Lower leg skin (tissue), 4 donors: ENCODE data around the gene RNF31. TPM values are rescaled to one million over a fixed set of nuclear protein-coding genes. Genes with fewer than 3 reads are reported as not detected.

Experiments used
- DNase-seq, 2 donors: peaks; one replicate each; pipeline ENCODE4 v3.0.0-alpha.2; 2019; ENCODE audit warnings: low spot score in 2 of 2
- H3K4me3 ChIP-seq: fragments of 200-600 bp; sonication (generic); 2 replicates; pipeline ENCODE4 v1.5.1; 2017; ENCODE audit warnings: mild to moderate bottlenecking, low read depth; ENCODE audit not compliant: poor library complexity, severe bottlenecking
- POLR2A ChIP-seq, 2 donors: fragments of 450-650 bp; IDR thresholded peaks; one replicate each; pipeline ENCODE4 v1.6.1; 2016 to 2017; ENCODE audit warnings: antibody characterized with exemption in 2 of 2, mild to moderate bottlenecking in 1 of 2, moderate library complexity in 1 of 2
- WGBS, 2 donors: methylation state at CpG; one replicate each; pipeline ENCODE4 v1.1.5; 2018; 5-methylcytosine and 5-hydroxymethylcytosine counted together
- intact Hi-C: fragments of 100-400 bp; cut with DNase I; formaldehyde crosslinking; loops from one replicate; pipeline ENCODE4 v1.15.0; 2023; ENCODE audit warnings: low total_unique reads
- total RNA-seq, 4 donors: library from RNA; depleted of rRNA; stranded (reverse); fragments of >200 nt; gene quantifications; one replicate each; pipeline ENCODE4 v1.1.0, GENCODE V29; 2016
- TF ChIP-seq, protein P1 (sequence below), 3 donors: fragments of 450-650 bp; IDR thresholded peaks; one replicate each; pipeline ENCODE4 v1.5.1; 2016; ENCODE audit warnings: antibody characterized with exemption in 3 of 3, mild to moderate bottlenecking in 3 of 3, moderate library complexity in 2 of 3

RNF31 gene
- total RNA-seq, 4 donors from 2014 or later: 53.1 to 98.6 (median 77.3) TPM

DNA sequence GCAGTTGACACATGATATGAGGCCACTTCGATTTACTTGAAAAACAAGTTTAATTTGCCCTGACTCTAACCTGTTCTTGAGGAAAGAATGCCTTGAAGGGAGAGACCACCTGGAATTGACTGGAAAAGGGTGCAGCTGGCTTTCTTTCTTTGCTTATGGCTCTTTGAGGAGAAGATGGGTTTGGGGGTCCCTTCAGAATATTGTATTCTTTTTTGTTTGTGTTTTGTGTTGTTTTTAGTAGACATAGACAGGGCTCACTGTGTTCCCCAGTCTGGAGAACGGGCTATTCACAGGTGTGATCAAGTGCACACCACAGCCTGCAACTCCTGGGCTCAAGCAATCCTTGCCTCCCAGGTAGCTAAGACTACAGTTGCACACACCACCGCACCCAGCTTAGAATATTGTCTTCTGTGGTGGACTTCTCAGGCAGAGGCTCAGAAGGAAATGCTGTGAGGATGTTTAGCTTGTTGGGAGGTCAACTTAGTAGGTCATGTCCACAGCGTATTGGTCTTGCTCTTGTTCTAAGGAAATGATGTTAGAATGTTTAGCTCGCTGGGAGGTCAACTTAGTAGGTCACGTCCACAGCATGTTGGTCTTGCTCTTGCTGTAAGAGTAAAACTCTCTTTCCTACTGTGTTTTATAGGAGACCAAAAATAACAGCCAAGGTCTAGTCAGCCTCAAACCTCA, 31.0 kb upstream of the RNF31 start:
- DNase-seq: no peak
- H3K4me3 ChIP-seq: no peak overlapping the region
- intact Hi-C loops: no loop called here
- WGBS, 2 donors: 81% methylated on average over 6 of the region's 6 CpGs
- no peak for TF ChIP-seq POLR2A (IDR thresholded peaks at IDR 0.05)
- TF ChIP-seq, protein P1, sequence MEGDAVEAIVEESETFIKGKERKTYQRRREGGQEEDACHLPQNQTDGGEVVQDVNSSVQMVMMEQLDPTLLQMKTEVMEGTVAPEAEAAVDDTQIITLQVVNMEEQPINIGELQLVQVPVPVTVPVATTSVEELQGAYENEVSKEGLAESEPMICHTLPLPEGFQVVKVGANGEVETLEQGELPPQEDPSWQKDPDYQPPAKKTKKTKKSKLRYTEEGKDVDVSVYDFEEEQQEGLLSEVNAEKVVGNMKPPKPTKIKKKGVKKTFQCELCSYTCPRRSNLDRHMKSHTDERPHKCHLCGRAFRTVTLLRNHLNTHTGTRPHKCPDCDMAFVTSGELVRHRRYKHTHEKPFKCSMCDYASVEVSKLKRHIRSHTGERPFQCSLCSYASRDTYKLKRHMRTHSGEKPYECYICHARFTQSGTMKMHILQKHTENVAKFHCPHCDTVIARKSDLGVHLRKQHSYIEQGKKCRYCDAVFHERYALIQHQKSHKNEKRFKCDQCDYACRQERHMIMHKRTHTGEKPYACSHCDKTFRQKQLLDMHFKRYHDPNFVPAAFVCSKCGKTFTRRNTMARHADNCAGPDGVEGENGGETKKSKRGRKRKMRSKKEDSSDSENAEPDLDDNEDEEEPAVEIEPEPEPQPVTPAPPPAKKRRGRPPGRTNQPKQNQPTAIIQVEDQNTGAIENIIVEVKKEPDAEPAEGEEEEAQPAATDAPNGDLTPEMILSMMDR (IDR thresholded peaks at IDR 0.05): no peak

DNA sequence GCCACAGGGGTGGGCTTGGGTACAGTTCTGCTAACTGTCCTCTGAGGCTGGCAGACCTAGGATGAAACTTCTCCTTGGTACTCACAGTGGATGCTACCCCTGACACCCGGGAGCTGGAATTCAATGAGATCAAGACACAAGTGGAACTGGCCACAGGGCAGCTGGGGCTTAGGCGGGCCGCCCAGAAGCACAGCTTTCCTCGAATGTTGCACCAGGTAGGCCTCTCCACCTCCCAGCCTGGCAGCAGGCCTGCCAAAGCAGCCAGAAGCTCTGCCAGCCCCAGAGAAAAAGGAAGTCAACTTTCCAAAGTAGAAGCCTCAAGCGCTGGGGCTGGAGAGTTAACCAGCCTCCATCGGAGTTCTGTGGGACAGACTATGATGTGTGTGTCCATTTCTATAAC, 30.1 kb upstream of the RNF31 start:
- WGBS, 2 donors: 86 to 91% methylated on average over 6 of the region's 6 CpGs
- H3K4me3 ChIP-seq: no peak overlapping the region
- no peak for DNase-seq
- TF ChIP-seq, protein P1 (IDR thresholded peaks at IDR 0.05): no peak
- TF ChIP-seq POLR2A (IDR thresholded peaks at IDR 0.05): no peak
- intact Hi-C loops: no loop called here

DNA sequence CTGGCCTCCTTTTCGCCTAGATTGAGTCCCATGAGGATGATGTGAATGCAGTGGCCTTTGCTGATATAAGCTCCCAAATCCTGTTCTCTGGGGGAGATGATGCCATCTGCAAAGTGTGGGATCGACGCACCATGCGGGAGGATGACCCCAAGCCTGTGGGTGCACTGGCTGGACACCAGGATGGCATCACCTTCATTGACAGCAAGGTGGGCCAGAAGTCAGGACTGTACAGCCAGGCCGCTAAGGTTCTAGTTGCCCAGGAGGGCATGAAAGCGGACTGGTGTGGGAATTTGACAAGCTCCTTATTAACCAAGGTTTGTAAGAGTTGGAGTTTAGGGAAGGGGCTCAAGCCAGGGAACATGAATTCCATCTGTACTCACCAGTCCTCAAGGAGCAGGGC, 27.6 kb upstream of the RNF31 start:
- DNase-seq: no peak
- intact Hi-C loops: no loop called here

DNA sequence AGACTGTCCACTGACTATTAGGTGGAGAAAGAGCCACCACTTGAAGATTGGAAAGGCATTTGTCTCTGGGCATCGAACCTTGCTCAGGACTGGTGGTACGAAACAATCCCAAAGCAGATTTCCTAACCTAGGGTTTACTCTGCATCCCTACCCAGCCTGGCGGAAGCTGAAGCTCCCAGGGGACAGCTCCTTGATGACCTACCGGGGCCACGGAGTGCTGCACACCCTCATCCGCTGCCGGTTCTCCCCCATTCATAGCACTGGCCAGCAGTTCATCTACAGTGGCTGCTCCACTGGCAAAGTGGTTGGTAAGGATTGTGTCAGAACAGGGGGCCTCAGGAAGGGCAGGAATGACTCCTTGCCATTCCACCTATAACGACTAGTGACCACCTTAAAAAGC, 26.1 kb upstream of the RNF31 start:
- intact Hi-C loops: no loop called here

More for the DNA sequence above, 27.6 kb upstream of the RNF31 start:
- 95 to 99% methylated on average over 6 of the region's 6 CpGs for WGBS, 2 donors
- no peak overlapping the region for H3K4me3 ChIP-seq
- TF ChIP-seq, protein P1 (IDR thresholded peaks at IDR 0.05): no peak
- no peak for TF ChIP-seq POLR2A (IDR thresholded peaks at IDR 0.05)

DNA sequence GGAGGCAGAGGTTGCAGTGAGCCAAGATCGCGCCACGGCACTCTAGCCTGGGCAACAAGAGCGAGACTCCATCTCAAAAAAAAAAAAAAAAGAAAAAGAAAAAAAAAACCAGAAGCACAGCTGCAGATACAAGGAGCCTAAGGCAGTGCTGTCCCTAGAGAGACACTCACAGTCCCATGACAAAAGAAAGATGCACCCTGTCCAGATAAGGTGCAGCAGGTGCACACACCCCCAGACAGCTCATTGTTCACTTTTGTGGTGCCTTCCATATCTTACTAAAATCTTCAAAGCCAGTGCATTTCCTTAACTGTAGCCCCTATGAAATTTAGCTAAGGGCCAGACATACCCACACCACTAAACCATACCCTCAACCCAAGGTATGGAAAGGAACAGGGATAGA, 24.9 kb upstream of the RNF31 start:
- DNase-seq: no peak
- TF ChIP-seq POLR2A (IDR thresholded peaks at IDR 0.05): no peak
- TF ChIP-seq, protein P1 (IDR thresholded peaks at IDR 0.05): no peak
- H3K4me3 ChIP-seq: no peak overlapping the region
- intact Hi-C loops: no loop called here
- WGBS, 2 donors: 95% methylated on average over 4 of the region's 4 CpGs

More for the DNA sequence above, 26.1 kb upstream of the RNF31 start:
- WGBS, 2 donors: 96 to 98% methylated on average over 8 of the region's 8 CpGs
- H3K4me3 ChIP-seq: no peak overlapping the region
- DNase-seq: no peak
- TF ChIP-seq, protein P1 (IDR thresholded peaks at IDR 0.05): no peak
- TF ChIP-seq POLR2A (IDR thresholded peaks at IDR 0.05): no peak

DNA sequence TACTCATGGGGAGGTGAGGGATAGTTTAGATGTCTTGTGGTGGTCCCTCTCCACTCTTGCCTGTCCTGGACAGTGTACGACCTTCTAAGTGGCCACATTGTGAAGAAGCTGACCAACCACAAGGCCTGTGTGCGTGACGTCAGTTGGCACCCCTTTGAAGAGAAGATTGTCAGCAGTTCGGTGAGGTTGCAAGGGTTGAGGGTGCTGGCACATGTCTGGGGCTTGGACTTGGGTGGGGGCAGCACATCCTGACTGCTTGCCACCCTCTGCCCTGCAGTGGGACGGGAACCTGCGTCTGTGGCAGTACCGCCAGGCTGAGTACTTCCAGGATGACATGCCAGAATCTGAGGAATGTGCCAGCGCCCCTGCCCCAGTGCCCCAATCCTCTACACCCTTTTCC, 24.4 kb upstream of the RNF31 start:
- intact Hi-C loops: no loop called here
- DNase-seq: no peak
- H3K4me3 ChIP-seq: no peak overlapping the region
- WGBS, 2 donors: 81 to 89% methylated on average over 8 of the region's 8 CpGs
- TF ChIP-seq POLR2A (IDR thresholded peaks at IDR 0.05): no peak
- TF ChIP-seq, protein P1 (IDR thresholded peaks at IDR 0.05): no peak
